SK-N-SH (cell line): ENCODE data around the gene CPSF3. TPM values are rescaled to one million over a fixed set of nuclear protein-coding genes. Genes with fewer than 3 reads are reported as not detected.
A peak's percentile ranks its signal among the peaks of the same experiment; 100 is the strongest.

ENCODE experiments used
- CTCF ChIA-PET: fragments of 300-600, 350-600 bp; formaldehyde crosslinking; extraction: SDS; loops from one replicate; lab custom pipeline; 2021; lab: Yijun Ruan, JAX
- POLR2A ChIA-PET: fragments of 350-600 bp; sonication (Branson Sonifier 250); formaldehyde crosslinking; extraction: SDS; loops from one replicate; lab custom pipeline; 2020; ENCODE audit warnings: antibody characterized with exemption, inconsistent platforms; lab: Yijun Ruan, JAX
- DNase-seq: peaks from one replicate; pipeline ENCODE4 v3.0.0; 2012
- H2AFZ ChIP-seq: fragments of 200-600 bp; sonication (generic); 2 replicates; pipeline ENCODE4 v1.8.1; 2016; ENCODE audit warnings: antibody characterized with exemption, mild to moderate bottlenecking, low read depth
- H3F3A ChIP-seq: fragments of 200-600 bp; sonication (generic); replicated peaks from 2 replicates; pipeline ENCODE3; 2016; ENCODE audit warnings: antibody characterized with exemption, mild to moderate bottlenecking; ENCODE audit not compliant: insufficient read depth
- H3K27ac ChIP-seq, 2 experiments: fragments of 200-500 bp in 1 of 2; fragments of 200-600 bp in 1 of 2; sonication (Bioruptor generic) in 1 of 2; sonication (generic), shearing (Covaris generic) in 1 of 2; 2 replicates each; pipeline versions ENCODE4 v1.5.1 to v1.6.1; 2014 to 2016; ENCODE audit warnings: low read depth in 2 of 2, inconsistent platforms in 1 of 2, low read length in 1 of 2, mild to moderate bottlenecking in 1 of 2, mixed read lengths in 1 of 2
- H3K27me3 ChIP-seq: fragments of 200-600 bp; sonication (generic), shearing (Covaris generic); 2 replicates; pipeline ENCODE4 v1.6.1; 2016; ENCODE audit warnings: mixed run types; ENCODE audit not compliant: insufficient read depth
- H3K36me3 ChIP-seq, 2 experiments: fragments of 200-500 bp in 1 of 2; fragments of 200-600 bp in 1 of 2; sonication (Bioruptor generic) in 1 of 2; sonication (generic) in 1 of 2; replicated peaks in 1 of 2; 2 replicates each; pipeline versions ENCODE3 to v1.5.1; 2014 to 2016; ENCODE audit warnings: low read length in 1 of 2, mild to moderate bottlenecking in 1 of 2; ENCODE audit not compliant: insufficient read depth in 2 of 2, control insufficient read depth in 1 of 2
- H3K4me1 ChIP-seq, 2 experiments: fragments of 200-500 bp in 1 of 2; fragments of 200-600 bp in 1 of 2; sonication (Bioruptor generic) in 1 of 2; sonication (generic), shearing (Covaris generic) in 1 of 2; 2 replicates each; pipeline versions ENCODE4 v1.5.1 to v1.6.1; 2014 to 2016; ENCODE audit warnings: low read depth in 1 of 2, low read length in 1 of 2, mixed run types in 1 of 2; ENCODE audit not compliant: insufficient read depth in 2 of 2, control insufficient read depth in 1 of 2
- H3K4me2 ChIP-seq: fragments of 200-600 bp; sonication (generic), shearing (Covaris generic); 2 replicates; pipeline ENCODE4 v1.6.1; 2017; ENCODE audit warnings: mixed run types
- H3K4me3 ChIP-seq, 2 experiments: fragments of 200-500 bp in 1 of 2; fragments of 200-600 bp in 1 of 2; sonication (Bioruptor generic) in 1 of 2; sonication (generic), shearing (Covaris generic) in 1 of 2; 2 replicates each; pipeline versions ENCODE4 v1.5.1 to v1.8.1; 2014 to 2016; ENCODE audit warnings: low read depth in 2 of 2, inconsistent platforms in 1 of 2, low read length in 1 of 2, mild to moderate bottlenecking in 1 of 2, mixed read lengths in 1 of 2, moderate library complexity in 1 of 2
- H3K79me2 ChIP-seq: fragments of 200-600 bp; sonication (generic); 2 replicates; pipeline ENCODE4 v1.8.1; 2017; ENCODE audit warnings: mild to moderate bottlenecking; ENCODE audit not compliant: insufficient read depth
- H3K9ac ChIP-seq: fragments of 200-600 bp; sonication (generic); 2 replicates; pipeline ENCODE4 v1.6.1; 2017; ENCODE audit warnings: mixed run types
- H3K9me2 ChIP-seq: fragments of 200-600 bp; sonication (generic); 2 replicates; pipeline ENCODE4 v1.6.1; 2017; ENCODE audit warnings: mixed run types
- H3K9me3 ChIP-seq: fragments of 200-600 bp; sonication (generic); 2 replicates; pipeline ENCODE4 v1.6.1; 2017; ENCODE audit warnings: mixed run types, mild to moderate bottlenecking, moderate library complexity
- H4K20me1 ChIP-seq: fragments of 200-600 bp; sonication (generic); 2 replicates; pipeline ENCODE4 v1.6.1; 2017; ENCODE audit warnings: mild to moderate bottlenecking, mixed run types; ENCODE audit not compliant: insufficient read depth
- CHD2 ChIP-seq: fragments of 150-350 bp; IDR thresholded peaks from 2 replicates; pipeline ENCODE4 v1.6.1; 2018; ENCODE audit warnings: low read length; ENCODE audit not compliant: partially characterized antibody
- EP300 ChIP-seq, 2 experiments: IDR thresholded peaks; 2 replicates each; pipeline versions ENCODE4 v1.4.0 to v1.6.1; 2012; ENCODE audit warnings: borderline replicate concordance in 1 of 2, low read depth in 1 of 2, low read length in 1 of 2
- EZH2phosphoT487 ChIP-seq: fragments of 200-600 bp; sonication (generic); IDR thresholded peaks from 2 replicates; pipeline ENCODE4 v1.6.1; 2017; ENCODE audit warnings: low read depth, mixed run types, mild to moderate bottlenecking, antibody characterized with exemption, moderate library complexity, borderline replicate concordance
- FOXJ3 ChIP-seq: sonication (generic); formaldehyde crosslinking; IDR thresholded peaks from 2 replicates; pipeline ENCODE4 v1.5.1; 2020; ENCODE audit warnings: mild to moderate bottlenecking, missing genetic modification reagents
- FOXM1 ChIP-seq: IDR thresholded peaks from 2 replicates; pipeline ENCODE4 v1.4.0; 2012; ENCODE audit warnings: low read depth, mild to moderate bottlenecking
- GABPA ChIP-seq: IDR thresholded peaks from 2 replicates; pipeline ENCODE4 v1.4.0; 2012; ENCODE audit warnings: low read depth, mild to moderate bottlenecking
- GATA2 ChIP-seq: sonication (generic); formaldehyde crosslinking; IDR thresholded peaks from 2 replicates; pipeline ENCODE4 v1.5.0; 2020; ENCODE audit warnings: mild to moderate bottlenecking, missing genetic modification reagents
- JUND ChIP-seq: IDR thresholded peaks from 2 replicates; pipeline ENCODE4 v1.4.0; 2012
- NFIC ChIP-seq: IDR thresholded peaks from 2 replicates; pipeline ENCODE4 v1.4.0; 2012; ENCODE audit warnings: borderline replicate concordance
- RFX5 ChIP-seq: IDR thresholded peaks from 2 replicates; pipeline ENCODE4 v1.6.1; 2012; ENCODE audit warnings: mild to moderate bottlenecking, improper control_type of control experiment, low read length
- RXRA ChIP-seq: IDR thresholded peaks from 2 replicates; pipeline ENCODE4 v1.4.0; 2012; ENCODE audit warnings: low read depth, mild to moderate bottlenecking, borderline replicate concordance
- TCF12 ChIP-seq: IDR thresholded peaks from 2 replicates; pipeline ENCODE4 v1.4.0; 2012
- TEAD4 ChIP-seq: IDR thresholded peaks from 2 replicates; pipeline ENCODE4 v1.4.0; 2012; ENCODE audit warnings: mild to moderate bottlenecking, borderline replicate concordance; ENCODE audit not compliant: insufficient read depth
- YY1 ChIP-seq: IDR thresholded peaks from 2 replicates; pipeline ENCODE4 v1.4.0; 2012; ENCODE audit warnings: low read depth, mild to moderate bottlenecking
- WGBS: methylation state at CpG from one replicate; pipeline ENCODE4 v1.1.6; 2017; ENCODE audit warnings: low lambda C conversion rate; 5-methylcytosine and 5-hydroxymethylcytosine counted together
- polyA plus RNA-seq, 3 experiments: library from polyadenylated mRNA; depleted of rRNA; stranded (reverse); fragments of >200 nt; gene quantifications; 2 replicates each; pipeline ENCODE4 v1.2.3, GENCODE V29; 2012
- TF ChIP-seq, protein P1 (sequence below): IDR thresholded peaks from 2 replicates; pipeline ENCODE4 v1.4.0; 2012; ENCODE audit warnings: low read depth, borderline replicate concordance
- TF ChIP-seq, protein P2 (sequence below): IDR thresholded peaks from 2 replicates; pipeline ENCODE4 v1.6.1; 2012; ENCODE audit warnings: mild to moderate bottlenecking, low read depth, low read length, moderate library complexity
- TF ChIP-seq, protein P3 (sequence below): IDR thresholded peaks from 2 replicates; pipeline ENCODE4; 2012
- TF ChIP-seq, protein P4 (sequence below): fragments of 200-600 bp; sonication (generic); IDR thresholded peaks from 2 replicates; pipeline ENCODE4 v1.6.1; 2017; ENCODE audit warnings: antibody characterized with exemption, mild to moderate bottlenecking, moderate library complexity

CPSF3 gene
- polyA plus RNA-seq, 1 of the 3 experiments (the other 2 are of a cell fraction), result 34.2 TPM

DNA sequence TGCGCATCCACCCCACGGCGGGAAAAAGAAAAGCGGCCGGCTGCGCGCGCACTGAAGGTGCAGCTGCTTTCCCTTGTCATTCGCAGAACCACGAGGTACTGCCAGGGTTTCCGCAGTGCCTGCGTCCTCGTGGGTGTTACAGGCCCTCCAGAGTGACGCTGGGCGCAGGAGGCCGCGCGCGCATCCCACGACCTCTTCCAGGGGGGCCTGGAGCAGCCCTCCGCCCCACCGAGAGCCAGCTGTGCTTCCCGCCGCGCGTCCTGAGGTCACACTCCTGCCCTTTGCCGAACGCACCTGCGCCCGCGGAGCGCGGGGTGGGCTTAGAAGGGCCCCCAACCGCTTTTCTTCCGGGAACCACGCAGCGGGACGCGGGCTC, 50.5 kb downstream of the CPSF3 start:
- H3K9me3 ChIP-seq, result no peaks in the 10 kb centered on the region
- peak overlapping the region; percentile 86; the same call in 1 of the 2 replicates for H3K4me2 ChIP-seq
- peak; percentile 85 for DNase-seq
- H4K20me1 ChIP-seq, result no peaks in the 10 kb centered on the region
- H3K4me1 ChIP-seq, result peaks cover 9 to 26% of the 10 kb centered on the region in 2 experiments; a peak in 1 of 4 replicates
- POLR2A ChIA-PET, result interaction anchor here (1.0 to 1.5 kb wide), 2 partner anchors 9 to 51 kb away, joined by 3 to 4 read pairs; partner anchors contain the start of genes CPSF3 and ITGB1BP1
- no peaks in the 10 kb centered on the region for H3K27me3 ChIP-seq
- H3K4me3 ChIP-seq, result peak overlapping the region; percentile 82
- peak overlapping the region; percentile 91; the same call in 1 of the 2 replicates for H2AFZ ChIP-seq
- TF ChIP-seq FOXJ3 (CRISPR knock-in tag) (no peak; the same call in 1 of the 2 replicates), RXRA (no peak), TEAD4 (no peak), FOXM1 (no peak), YY1 (no peak), NFIC (no peak), TCF12 (no peak), EP300 (IDR thresholded peaks at IDR 0.05; ENCODE audit: borderline replicate concordance in 1 of 2, low read depth in 1 of 2, low read length in 1 of 2) (no peak), RFX5 (no peak), JUND (no peak), CHD2 (no peak), GABPA (no peak), GATA2 (CRISPR knock-in tag) (no peak), EZH2phosphoT487 (no peak)
- TF ChIP-seq, protein P1, sequence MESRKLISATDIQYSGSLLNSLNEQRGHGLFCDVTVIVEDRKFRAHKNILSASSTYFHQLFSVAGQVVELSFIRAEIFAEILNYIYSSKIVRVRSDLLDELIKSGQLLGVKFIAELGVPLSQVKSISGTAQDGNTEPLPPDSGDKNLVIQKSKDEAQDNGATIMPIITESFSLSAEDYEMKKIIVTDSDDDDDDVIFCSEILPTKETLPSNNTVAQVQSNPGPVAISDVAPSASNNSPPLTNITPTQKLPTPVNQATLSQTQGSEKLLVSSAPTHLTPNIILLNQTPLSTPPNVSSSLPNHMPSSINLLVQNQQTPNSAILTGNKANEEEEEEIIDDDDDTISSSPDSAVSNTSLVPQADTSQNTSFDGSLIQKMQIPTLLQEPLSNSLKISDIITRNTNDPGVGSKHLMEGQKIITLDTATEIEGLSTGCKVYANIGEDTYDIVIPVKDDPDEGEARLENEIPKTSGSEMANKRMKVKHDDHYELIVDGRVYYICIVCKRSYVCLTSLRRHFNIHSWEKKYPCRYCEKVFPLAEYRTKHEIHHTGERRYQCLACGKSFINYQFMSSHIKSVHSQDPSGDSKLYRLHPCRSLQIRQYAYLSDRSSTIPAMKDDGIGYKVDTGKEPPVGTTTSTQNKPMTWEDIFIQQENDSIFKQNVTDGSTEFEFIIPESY, result no peak
- TF ChIP-seq, protein P2, sequence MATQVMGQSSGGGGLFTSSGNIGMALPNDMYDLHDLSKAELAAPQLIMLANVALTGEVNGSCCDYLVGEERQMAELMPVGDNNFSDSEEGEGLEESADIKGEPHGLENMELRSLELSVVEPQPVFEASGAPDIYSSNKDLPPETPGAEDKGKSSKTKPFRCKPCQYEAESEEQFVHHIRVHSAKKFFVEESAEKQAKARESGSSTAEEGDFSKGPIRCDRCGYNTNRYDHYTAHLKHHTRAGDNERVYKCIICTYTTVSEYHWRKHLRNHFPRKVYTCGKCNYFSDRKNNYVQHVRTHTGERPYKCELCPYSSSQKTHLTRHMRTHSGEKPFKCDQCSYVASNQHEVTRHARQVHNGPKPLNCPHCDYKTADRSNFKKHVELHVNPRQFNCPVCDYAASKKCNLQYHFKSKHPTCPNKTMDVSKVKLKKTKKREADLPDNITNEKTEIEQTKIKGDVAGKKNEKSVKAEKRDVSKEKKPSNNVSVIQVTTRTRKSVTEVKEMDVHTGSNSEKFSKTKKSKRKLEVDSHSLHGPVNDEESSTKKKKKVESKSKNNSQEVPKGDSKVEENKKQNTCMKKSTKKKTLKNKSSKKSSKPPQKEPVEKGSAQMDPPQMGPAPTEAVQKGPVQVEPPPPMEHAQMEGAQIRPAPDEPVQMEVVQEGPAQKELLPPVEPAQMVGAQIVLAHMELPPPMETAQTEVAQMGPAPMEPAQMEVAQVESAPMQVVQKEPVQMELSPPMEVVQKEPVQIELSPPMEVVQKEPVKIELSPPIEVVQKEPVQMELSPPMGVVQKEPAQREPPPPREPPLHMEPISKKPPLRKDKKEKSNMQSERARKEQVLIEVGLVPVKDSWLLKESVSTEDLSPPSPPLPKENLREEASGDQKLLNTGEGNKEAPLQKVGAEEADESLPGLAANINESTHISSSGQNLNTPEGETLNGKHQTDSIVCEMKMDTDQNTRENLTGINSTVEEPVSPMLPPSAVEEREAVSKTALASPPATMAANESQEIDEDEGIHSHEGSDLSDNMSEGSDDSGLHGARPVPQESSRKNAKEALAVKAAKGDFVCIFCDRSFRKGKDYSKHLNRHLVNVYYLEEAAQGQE, result no peak
- TF ChIP-seq, protein P3, sequence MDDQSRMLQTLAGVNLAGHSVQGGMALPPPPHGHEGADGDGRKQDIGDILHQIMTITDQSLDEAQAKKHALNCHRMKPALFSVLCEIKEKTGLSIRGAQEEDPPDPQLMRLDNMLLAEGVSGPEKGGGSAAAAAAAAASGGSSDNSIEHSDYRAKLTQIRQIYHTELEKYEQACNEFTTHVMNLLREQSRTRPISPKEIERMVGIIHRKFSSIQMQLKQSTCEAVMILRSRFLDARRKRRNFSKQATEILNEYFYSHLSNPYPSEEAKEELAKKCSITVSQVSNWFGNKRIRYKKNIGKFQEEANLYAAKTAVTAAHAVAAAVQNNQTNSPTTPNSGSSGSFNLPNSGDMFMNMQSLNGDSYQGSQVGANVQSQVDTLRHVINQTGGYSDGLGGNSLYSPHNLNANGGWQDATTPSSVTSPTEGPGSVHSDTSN, result no peak
- TF ChIP-seq, protein P4, sequence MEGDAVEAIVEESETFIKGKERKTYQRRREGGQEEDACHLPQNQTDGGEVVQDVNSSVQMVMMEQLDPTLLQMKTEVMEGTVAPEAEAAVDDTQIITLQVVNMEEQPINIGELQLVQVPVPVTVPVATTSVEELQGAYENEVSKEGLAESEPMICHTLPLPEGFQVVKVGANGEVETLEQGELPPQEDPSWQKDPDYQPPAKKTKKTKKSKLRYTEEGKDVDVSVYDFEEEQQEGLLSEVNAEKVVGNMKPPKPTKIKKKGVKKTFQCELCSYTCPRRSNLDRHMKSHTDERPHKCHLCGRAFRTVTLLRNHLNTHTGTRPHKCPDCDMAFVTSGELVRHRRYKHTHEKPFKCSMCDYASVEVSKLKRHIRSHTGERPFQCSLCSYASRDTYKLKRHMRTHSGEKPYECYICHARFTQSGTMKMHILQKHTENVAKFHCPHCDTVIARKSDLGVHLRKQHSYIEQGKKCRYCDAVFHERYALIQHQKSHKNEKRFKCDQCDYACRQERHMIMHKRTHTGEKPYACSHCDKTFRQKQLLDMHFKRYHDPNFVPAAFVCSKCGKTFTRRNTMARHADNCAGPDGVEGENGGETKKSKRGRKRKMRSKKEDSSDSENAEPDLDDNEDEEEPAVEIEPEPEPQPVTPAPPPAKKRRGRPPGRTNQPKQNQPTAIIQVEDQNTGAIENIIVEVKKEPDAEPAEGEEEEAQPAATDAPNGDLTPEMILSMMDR, result no peak
- TF ChIP-seq, all 33 proteins: peak for 0
- Histone ChIP-seq H3K36me3 (peaks cover 44 to 54% of the 10 kb centered on the region in 2 experiments), H3F3A (peaks cover 14% of the 10 kb centered on the region), H3K27ac (peak overlapping the region in 1 of 2 experiments; percentile 91; a peak in 2 of 4 replicates), H3K9ac (peak overlapping the region; percentile 89), H3K9me2 (no peaks in the 10 kb centered on the region), H3K79me2 (peaks cover 43% of the 10 kb centered on the region)
- CTCF ChIA-PET, result interaction anchor here (0.6 to 4.3 kb wide), 6 partner anchors 10 to 332 kb away, joined by 3 to 9 read pairs (median 4); partner anchors contain the start of gene ADAM17
- WGBS, result 63% methylated on average over 27 of the region's 39 CpGs
